Aorta (tissue), 5 donors: ENCODE results near the gene SLC22A5. TPM values are rescaled to one million over a fixed set of nuclear protein-coding genes. Genes with fewer than 3 reads are reported as not detected.

Experiments
- ATAC-seq: fragments of 200-7000 bp; cut with Tn5 transposase; one replicate; pipeline ENCODE4 v1.9.1; 2022; ENCODE audit warnings: moderate library complexity; ENCODE audit not compliant: low FRiP score
- DNase-seq, 2 donors: peaks; one replicate each; pipeline ENCODE4 v3.0.0-alpha.2; 2020
- H3K27ac ChIP-seq, 2 donors: one replicate each; pipeline ENCODE4 v1.5.1; 2013; ENCODE audit warnings: low read length in 2 of 2, mild to moderate bottlenecking in 2 of 2, moderate library complexity in 2 of 2, control low read depth in 1 of 2, inconsistent platforms in 1 of 2, low read depth in 1 of 2
- H3K27me3 ChIP-seq, 2 donors: one replicate each; pipeline ENCODE4 v1.6.1; 2013; ENCODE audit warnings: control low read depth in 1 of 2, low read length in 1 of 2, mild to moderate bottlenecking in 1 of 2, moderate library complexity in 1 of 2; ENCODE audit not compliant: insufficient read depth in 2 of 2, control insufficient read depth in 1 of 2
- H3K36me3 ChIP-seq, 2 donors: one replicate each; pipeline ENCODE4 v1.6.1; 2013; ENCODE audit warnings: control low read depth in 1 of 2, low read length in 1 of 2, mild to moderate bottlenecking in 1 of 2; ENCODE audit not compliant: insufficient read depth in 2 of 2, control insufficient read depth in 1 of 2
- H3K4me1 ChIP-seq, 2 donors: one replicate each; pipeline ENCODE4 v1.6.1; 2013; ENCODE audit warnings: low read length in 2 of 2, control low read depth in 1 of 2, mild to moderate bottlenecking in 1 of 2, moderate library complexity in 1 of 2; ENCODE audit not compliant: insufficient read depth in 2 of 2, control insufficient read depth in 1 of 2
- H3K4me3 ChIP-seq, 2 donors: one replicate each; pipeline ENCODE4 v1.5.1; 2013; ENCODE audit warnings: low read length in 2 of 2, control low read depth in 1 of 2, mild to moderate bottlenecking in 1 of 2
- H3K9me3 ChIP-seq: one replicate; pipeline ENCODE4 v1.6.1; 2013; ENCODE audit warnings: mild to moderate bottlenecking, low read length; ENCODE audit not compliant: control insufficient read depth
- WGBS, 2 donors: extraction: QIAGEN DNeasy Blood & Tissue Kit; methylation state at CpG; one replicate each; pipeline ENCODE4 v1.1.7; 2013; 5-methylcytosine and 5-hydroxymethylcytosine counted together
- intact Hi-C, 2 donors: fragments of 100-400 bp; cut with DNase I; formaldehyde crosslinking; loops; one replicate each; pipeline versions ENCODE4 v1.14.2 to v1.15.0; 2022
- polyA plus RNA-seq, 2 donors: library from polyadenylated mRNA; stranded (reverse); fragments of 200-250 nt; gene quantifications; one replicate each; pipeline ENCODE4 v1.2.3, GENCODE V29; 2013
- total RNA-seq, 2 donors: library from RNA; stranded (reverse); fragmentation: NEBNext Ultra II Directional; extraction: Animal tissue kit (Norgen Biotek cat#: 25700); gene quantifications; one replicate each; pipeline ENCODE4 v1.2.1, GENCODE V29; 2021
- donor health status: healthy with polysubstance abuse.
- donor health status: Bipolar disorder and iron deficiency.
- donor health status: DM: no; HTN: no; CAD: no.
- donor health status: DM: no; HTN: no; CAD: no.
- donor health status: DM: yes; HTN: yes; CAD: no.

The SLC22A5 gene
- total and polyA plus RNA-seq, 4 donors, result 7.6 to 14.4 (median 8.8) TPM

GRCh38 chr5:132335402-132335801 lies 34.1 kb upstream of the SLC22A5 start:
- ATAC-seq (no peak), DNase-seq (no peak)
- Histone ChIP-seq H3K36me3 (peaks cover 1 to 3% of the 10 kb centered on the region in 2 donors), H3K27me3 (no peaks in the 10 kb centered on the region), H3K4me3 (no peak overlapping the region), H3K4me1 (no peaks in the 10 kb centered on the region), H3K9me3 (no peaks in the 10 kb centered on the region), H3K27ac (no peak overlapping the region)
- intact Hi-C loops, result no loop called here

- Histone ChIP-seq H3K36me3 (no peaks in the 10 kb centered on the region), H3K4me1 (no peaks in the 10 kb centered on the region), H3K27ac (no peak overlapping the region), H3K9me3 (no peaks in the 10 kb centered on the region), H3K27me3 (no peaks in the 10 kb centered on the region), H3K4me3 (no peak overlapping the region)
- intact Hi-C loops, result no loop called here
- ATAC-seq (no peak), DNase-seq (no peak)
These were observed 30.0 kb upstream of the SLC22A5 start for GRCh38 chr5:132339502-132339901.

- no peaks in the 10 kb centered on the region for H3K27me3 ChIP-seq
- no peaks in the 10 kb centered on the region for H3K9me3 ChIP-seq
- DNase-seq, result no peak
- H3K27ac ChIP-seq, result no peak overlapping the region
- H3K4me3 ChIP-seq, result no peak overlapping the region
- 61 to 67% methylated on average over 5 of the region's 5 CpGs for WGBS, 2 donors
- no peaks in the 10 kb centered on the region for H3K4me1 ChIP-seq
- no peaks in the 10 kb centered on the region for H3K36me3 ChIP-seq
- intact Hi-C loops, result no loop called here
- no peak for ATAC-seq
These were observed 27.0 kb upstream of the SLC22A5 start for GRCh38 chr5:132342291-132343180.

GRCh38 chr5:132344775-132345514 lies 24.6 kb upstream of the SLC22A5 start:
- no peaks in the 10 kb centered on the region for H3K4me1 ChIP-seq
- ATAC-seq (no peak), DNase-seq (no peak)
- no peak overlapping the region for H3K4me3 ChIP-seq
- intact Hi-C loops, result no loop called here
- H3K9me3 ChIP-seq, result peaks cover 3% of the 10 kb centered on the region
- WGBS, 2 donors, result 76 to 81% methylated on average over 5 of the region's 5 CpGs
- H3K27me3 ChIP-seq, result no peaks in the 10 kb centered on the region
- H3K27ac ChIP-seq, result no peak overlapping the region
- H3K36me3 ChIP-seq, result peaks cover 0 to 2% of the 10 kb centered on the region in 2 donors

- no peaks in the 10 kb centered on the region for H3K27me3 ChIP-seq
- peaks cover 0 to 4% of the 10 kb centered on the region in 2 donors for H3K4me1 ChIP-seq
- H3K36me3 ChIP-seq, result peaks cover 2 to 3% of the 10 kb centered on the region in 2 donors
- 98 to 100% methylated on average over 1 of the region's 1 CpG for WGBS, 2 donors
- no peak for ATAC-seq
- H3K27ac ChIP-seq, result no peak overlapping the region
- intact Hi-C loops, result no loop called here
- no peak for DNase-seq
- no peak overlapping the region for H3K4me3 ChIP-seq
- peaks cover 3% of the 10 kb centered on the region for H3K9me3 ChIP-seq
These were observed 16.0 kb upstream of the SLC22A5 start for GRCh38 chr5:132353486-132353995.

- DNase-seq, result no peak
- Histone ChIP-seq H3K4me3 (no peak overlapping the region), H3K27ac (no peak overlapping the region), H3K36me3 (peaks cover 0 to 3% of the 10 kb centered on the region in 2 donors), H3K27me3 (no peaks in the 10 kb centered on the region), H3K9me3 (peaks cover under 1% of the 10 kb centered on the region), H3K4me1 (peaks cover 0 to 4% of the 10 kb centered on the region in 2 donors)
- intact Hi-C loops, result loop anchor here in 1 of 2 donors (5.0 kb wide), 1 partner anchor 57 kb away; no protein-coding TSS in a partner anchor
- no peak for ATAC-seq
- WGBS, 2 donors, result 95 to 97% methylated on average over 1 of the region's 1 CpG
These were observed 14.9 kb upstream of the SLC22A5 start for GRCh38 chr5:132354381-132355139.

- Histone ChIP-seq H3K4me3 (no peak overlapping the region), H3K4me1 (peaks cover 0 to 4% of the 10 kb centered on the region in 2 donors), H3K27ac (no peak overlapping the region), H3K36me3 (peaks cover 0 to 3% of the 10 kb centered on the region in 2 donors), H3K27me3 (no peaks in the 10 kb centered on the region), H3K9me3 (no peaks in the 10 kb centered on the region)
- DNase-seq, result no peak
- no peak for ATAC-seq
- intact Hi-C loops, result loop anchor here in 1 of 2 donors (5.0 kb wide), 1 partner anchor 58 kb away; no protein-coding TSS in a partner anchor
- 98 to 100% methylated on average over 3 of the region's 3 CpGs for WGBS, 2 donors
These were observed 14.3 kb upstream of the SLC22A5 start for GRCh38 chr5:132355140-132355765.

- no peaks in the 10 kb centered on the region for H3K36me3 ChIP-seq
- ATAC-seq, result no peak
- WGBS, 2 donors, result 91 to 96% methylated on average over 1 of the region's 1 CpG
- no peaks in the 10 kb centered on the region for H3K9me3 ChIP-seq
- H3K4me3 ChIP-seq, result no peak overlapping the region
- H3K27ac ChIP-seq, result no peak overlapping the region
- H3K27me3 ChIP-seq, result no peaks in the 10 kb centered on the region
- intact Hi-C loops, result loop anchor here in 1 of 2 donors (5.0 kb wide), 1 partner anchor 61 kb away; no protein-coding TSS in a partner anchor
- no peak for DNase-seq
- H3K4me1 ChIP-seq, result peaks cover 4 to 5% of the 10 kb centered on the region in 2 donors
These were observed 10.7 kb upstream of the SLC22A5 start for GRCh38 chr5:132358775-132359174.
